AG09309 (cell line): ENCODE data around the gene GASK1A.
A peak's percentile ranks its signal among the peaks of the same experiment; 100 is the strongest.

Experiments used
- DNase-seq: peaks from one replicate; pipeline ENCODE4 v3.0.0-alpha.2; 2010; ENCODE audit warnings: low read depth
- H3K4me3 ChIP-seq: 2 replicates; pipeline ENCODE4 v1.5.1; 2011; ENCODE audit warnings: mild to moderate bottlenecking, low read depth, low read length, moderate library complexity; ENCODE audit not compliant: control insufficient read depth
- CTCF ChIP-seq: IDR thresholded peaks from 2 replicates; pipeline ENCODE4 v1.5.1; 2011; ENCODE audit warnings: mild to moderate bottlenecking, low read depth, low read length, inconsistent platforms; ENCODE audit not compliant: insufficient read depth, control insufficient read depth; ENCODE audit errors: missing control alignments

The GASK1A gene

GRCh38 chr3:43000387-43000786 lies 21.3 kb downstream of the GASK1A start:
- no peak for TF ChIP-seq CTCF
- no peak for DNase-seq
- no peak overlapping the region for H3K4me3 ChIP-seq

GRCh38 chr3:43001094-43001553 lies 22.0 kb downstream of the GASK1A start:
- TF ChIP-seq CTCF, result no peak
- peak; percentile 83 for DNase-seq

GRCh38 chr3:43001556-43002121 lies 22.5 kb downstream of the GASK1A start:
- no peak for TF ChIP-seq CTCF
- no peak for DNase-seq
- H3K4me3 ChIP-seq, result no peak overlapping the region

More at GRCh38 chr3:43001094-43001553, 22.0 kb downstream of the GASK1A start:
- H3K4me3 ChIP-seq, result no peak overlapping the region

GRCh38 chr3:43004282-43004681 lies 25.2 kb downstream of the GASK1A start:
- no peak for DNase-seq
- no peak for TF ChIP-seq CTCF
- H3K4me3 ChIP-seq, result no peak overlapping the region

- no peak overlapping the region for H3K4me3 ChIP-seq
- no peak for TF ChIP-seq CTCF
- DNase-seq, result no peak
These were observed 26.1 kb downstream of the GASK1A start for GRCh38 chr3:43005253-43005652.

GRCh38 chr3:43005981-43006380 lies 26.9 kb downstream of the GASK1A start:
- H3K4me3 ChIP-seq, result no peak overlapping the region
- TF ChIP-seq CTCF, result no peak
- no peak for DNase-seq
